Raji (cell line): Measurements from ENCODE around the gene IL17A.

ENCODE experiments used
- POLR2A ChIP-seq: IDR thresholded peaks from 2 replicates; pipeline ENCODE4 v1.6.1; 2011; ENCODE audit warnings: low read depth, low read length, control low read depth; ENCODE audit not compliant: insufficient read depth

The IL17A gene

DNA sequence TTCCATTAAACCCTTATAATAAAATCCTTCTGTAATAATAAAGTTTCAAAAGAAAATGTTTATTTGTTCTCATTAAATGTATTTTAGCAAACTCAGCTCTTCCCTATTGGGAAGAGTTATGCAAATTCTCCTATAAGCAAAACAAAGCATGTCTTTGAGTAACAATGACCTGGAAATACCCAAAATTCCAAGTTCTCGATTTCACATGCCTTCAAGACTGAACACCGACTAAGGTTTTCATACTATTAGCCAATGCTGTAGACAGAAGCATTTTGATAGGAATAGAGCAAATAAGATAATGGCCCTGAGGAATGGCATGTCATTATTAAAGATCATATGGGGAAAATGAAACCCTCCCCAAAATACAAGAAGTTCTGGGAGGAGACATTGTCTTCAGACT lies 3.8 kb downstream of the IL17A start:
- no peak for TF ChIP-seq POLR2A

DNA sequence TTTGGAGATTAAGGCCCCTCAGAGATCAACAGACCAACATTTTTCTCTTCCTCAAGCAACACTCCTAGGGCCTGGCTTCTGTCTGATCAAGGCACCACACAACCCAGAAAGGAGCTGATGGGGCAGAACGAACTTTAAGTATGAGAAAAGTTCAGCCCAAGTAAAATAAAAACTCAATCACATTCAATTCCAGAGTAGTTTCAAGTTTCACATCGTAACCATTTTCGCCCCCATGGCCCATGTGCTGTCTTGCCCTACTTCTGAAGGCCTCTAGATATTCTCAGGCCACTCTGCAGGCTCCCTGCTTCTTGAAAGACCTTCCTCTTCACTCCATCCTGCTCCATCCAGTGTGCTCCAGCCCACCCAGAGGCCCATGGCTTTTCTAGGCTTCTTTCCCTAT lies 4.2 kb downstream of the IL17A start:
- TF ChIP-seq POLR2A, result no peak

DNA sequence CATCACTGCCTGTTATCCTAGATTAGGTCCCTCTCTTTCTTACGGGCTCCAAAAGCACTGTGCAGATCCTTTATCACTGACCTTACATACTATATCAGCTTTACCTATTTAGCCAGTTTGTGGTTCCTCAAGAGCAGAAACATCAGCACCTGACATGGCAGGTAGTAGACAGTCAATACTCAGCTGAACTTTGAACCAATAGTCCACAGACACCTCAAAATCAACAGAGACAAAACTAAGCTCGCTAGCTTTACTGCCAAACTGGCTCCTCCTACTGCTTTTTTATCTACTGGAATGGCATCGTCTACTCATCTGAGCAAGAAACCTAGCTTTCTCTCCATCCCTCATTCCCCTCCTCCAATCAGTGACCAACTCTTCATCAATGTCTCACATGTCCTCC lies 5.6 kb downstream of the IL17A start:
- TF ChIP-seq POLR2A, result no peak

DNA sequence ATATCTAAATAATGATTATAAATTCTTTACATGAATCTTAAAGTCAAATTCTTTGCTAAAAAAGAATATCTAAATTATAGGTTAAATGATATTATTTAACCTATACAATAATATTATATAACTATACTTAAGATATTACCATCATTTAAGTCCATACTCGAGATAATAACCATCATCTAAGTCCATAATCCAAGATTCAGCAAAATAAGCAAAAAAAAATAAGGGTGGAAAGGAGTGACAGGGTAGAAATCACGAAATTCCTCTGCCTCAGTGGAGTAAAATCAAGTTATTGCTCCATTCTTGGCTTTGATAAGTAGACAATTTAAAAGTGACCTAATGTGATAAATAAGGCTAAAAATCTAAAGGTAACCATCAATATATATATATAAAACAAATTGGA lies 9.7 kb downstream of the IL17A start:
- TF ChIP-seq POLR2A, result no peak

DNA sequence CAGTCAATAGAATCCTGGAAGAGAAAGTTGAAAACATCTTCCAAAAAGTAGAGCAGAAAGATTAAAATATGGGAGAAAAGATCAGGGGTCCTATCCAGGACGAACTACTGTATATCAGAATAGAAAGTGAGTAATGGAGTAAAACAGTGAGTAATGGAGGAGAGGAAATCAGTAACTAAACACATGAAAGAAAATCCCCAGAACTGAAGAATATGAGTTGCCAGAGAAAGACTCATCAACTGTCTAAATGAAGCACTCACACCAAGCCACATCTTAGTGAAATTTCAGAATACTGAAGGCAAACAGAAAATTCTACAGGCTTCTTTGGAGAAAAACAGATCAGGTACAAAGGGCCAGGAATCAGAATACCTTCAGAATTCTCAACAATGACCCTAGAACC lies 14.9 kb downstream of the IL17A start:
- no peak for TF ChIP-seq POLR2A

DNA sequence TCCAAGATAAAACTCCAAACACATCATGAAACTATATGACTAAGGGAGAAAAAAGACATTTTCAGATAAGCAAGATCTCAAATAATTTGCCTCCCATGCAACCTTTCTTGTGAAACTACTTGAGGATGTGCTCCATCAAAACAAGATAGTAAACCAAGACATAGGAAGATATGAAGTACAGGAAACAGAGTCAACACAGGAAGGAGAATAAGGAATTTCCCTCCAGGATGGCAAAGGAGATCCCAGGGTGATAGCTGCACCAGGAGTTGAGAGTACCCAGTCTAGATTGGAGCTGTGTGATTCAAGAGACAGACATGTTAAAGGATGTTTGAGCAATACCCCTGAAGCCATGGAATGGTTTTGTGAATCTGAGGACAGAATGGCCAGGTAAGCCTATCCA lies 15.3 kb downstream of the IL17A start:
- no peak for TF ChIP-seq POLR2A

DNA sequence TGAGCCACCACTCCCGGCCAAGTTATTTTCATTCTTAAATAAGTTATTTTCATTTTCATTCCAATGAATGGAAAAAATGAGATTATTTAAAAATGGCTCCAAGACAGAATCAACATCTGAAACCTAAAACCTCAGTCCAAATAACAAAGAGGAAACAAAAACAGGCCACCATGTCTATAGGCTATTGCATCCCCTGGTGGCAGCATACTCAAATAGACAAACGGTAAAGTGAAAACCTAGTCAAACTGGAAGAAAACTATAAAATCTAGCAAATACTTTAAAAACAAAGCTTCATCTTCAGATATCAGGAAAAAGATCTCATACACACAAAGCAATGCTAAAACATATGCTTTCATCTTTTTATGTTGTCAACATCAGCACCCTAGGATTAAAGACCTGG lies 20.9 kb downstream of the IL17A start:
- TF ChIP-seq POLR2A, result no peak

DNA sequence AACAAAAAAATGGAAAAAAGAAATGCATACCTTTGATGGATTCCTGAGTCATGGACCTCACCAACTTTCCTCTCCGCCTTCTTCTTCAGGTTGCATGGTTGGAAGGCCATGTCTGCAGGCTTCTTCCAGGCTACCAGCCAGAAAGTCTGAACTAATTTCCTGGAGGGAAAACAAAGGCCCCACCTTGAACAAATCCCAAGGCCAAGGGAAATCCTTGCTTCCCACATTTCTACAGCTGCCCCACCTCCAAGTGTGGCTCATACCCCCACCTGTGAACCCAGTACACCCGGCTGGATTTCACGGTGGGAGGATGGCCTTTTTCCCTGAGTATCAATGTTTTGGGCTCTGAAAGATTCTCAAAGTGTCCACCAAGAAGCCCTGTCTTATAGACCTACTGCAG lies 22.4 kb downstream of the IL17A start:
- no peak for TF ChIP-seq POLR2A

DNA sequence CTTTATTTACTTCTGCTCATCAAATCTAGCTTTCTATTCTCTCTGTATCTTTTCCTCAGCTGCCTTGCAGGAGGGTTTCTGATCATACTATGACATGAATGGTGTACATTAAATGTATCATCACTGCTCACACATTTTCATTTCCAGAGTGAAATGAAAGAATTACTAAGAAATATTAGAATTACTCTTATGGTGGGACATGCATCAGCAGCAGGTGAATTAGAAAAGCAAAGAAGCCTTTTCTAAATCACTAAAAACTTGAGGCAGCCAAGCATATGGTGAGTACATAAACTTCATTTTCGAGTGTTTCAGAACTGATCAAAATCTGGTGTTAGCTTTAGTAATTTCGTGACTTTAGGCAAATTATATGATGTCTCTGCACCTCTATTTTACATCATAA lies 23.6 kb downstream of the IL17A start:
- TF ChIP-seq POLR2A, result no peak

DNA sequence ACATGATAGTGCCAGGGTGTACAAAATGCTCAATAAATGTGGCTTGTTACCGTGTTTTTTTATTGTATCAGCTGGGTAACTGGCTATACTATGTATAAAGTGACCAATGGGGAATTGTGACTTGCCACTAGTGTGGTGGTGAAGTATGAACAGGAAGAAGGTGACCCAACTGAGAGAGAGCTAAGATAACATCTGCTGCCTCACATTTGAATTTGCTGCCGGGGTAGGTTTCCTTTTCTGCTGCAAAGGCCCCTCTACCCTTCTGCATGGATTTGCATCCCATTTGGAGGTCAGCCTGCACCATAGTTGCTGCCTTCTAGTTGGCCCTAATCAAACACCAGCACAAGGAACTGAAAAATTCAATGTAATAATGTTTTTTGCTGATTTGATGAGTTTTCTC lies 24.1 kb downstream of the IL17A start:
- no peak for TF ChIP-seq POLR2A

DNA sequence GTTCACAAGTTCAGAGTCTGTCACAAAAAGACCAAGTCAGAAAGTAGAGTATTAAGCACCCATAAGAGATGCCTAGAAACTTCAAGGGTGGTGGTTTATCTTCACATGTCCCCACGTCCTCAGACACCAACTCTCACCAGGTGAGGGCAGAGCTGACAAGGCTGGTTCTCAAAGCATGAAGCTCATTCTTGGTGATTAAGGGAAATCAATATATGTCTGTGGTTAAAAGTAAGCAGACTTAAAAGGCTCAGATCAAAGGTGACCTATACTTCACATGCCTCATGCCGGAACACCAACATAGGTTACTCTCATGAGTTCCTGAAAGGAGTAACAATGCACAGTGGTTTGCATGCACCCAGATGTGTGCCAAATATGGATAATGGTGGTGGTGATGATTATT lies 27.0 kb downstream of the IL17A start:
- TF ChIP-seq POLR2A, result no peak

DNA sequence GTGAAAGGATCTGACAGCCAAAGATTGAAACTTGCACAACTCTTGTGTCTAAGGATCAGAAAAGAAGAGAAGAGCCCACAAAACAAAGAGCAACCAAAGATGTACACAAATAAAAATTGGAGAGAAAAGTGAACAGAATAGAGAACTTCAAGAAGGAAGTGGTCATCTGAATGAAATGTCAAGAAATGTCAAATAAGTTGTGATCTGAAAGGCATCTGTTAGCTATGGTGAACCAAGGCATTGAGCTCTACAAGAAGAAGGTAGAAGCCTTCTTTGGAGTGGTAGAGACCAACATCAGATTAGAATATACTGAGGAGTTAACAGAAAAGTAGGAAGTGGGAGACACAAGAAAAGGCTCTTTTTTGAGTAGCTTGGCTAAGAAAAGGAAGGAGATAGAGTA lies 29.6 kb downstream of the IL17A start:
- no peak for TF ChIP-seq POLR2A

DNA sequence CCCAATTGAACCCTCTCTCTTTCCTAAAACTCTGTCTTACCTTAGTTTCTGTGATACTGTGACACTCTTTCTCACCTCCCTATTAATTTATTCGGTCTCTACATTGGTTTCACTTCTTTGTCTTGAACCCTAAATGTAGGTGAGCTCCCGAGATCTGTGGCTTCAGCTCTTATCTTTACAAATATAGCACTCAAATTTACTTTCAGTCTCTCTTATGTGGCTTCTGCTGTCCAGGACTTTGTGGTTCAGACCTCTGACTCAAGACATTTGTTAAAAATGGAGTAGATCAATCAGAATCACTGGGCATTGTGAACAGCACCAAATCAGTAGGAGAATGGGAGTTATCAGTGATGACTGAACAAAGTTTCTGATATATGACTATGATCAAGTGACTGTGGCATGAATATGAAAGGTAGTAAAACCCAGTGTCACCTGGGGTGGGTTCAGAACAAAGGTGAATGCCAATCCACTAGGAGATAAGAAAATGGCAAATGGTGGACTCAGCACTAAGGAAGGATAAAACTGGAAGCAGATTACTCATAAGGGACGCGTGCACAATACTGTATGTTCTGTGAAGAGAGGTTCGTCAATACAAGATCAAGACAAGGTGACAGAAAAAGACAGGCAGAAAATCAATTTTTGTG lies 30.9 kb downstream of the IL17A start:
- no peak for TF ChIP-seq POLR2A

DNA sequence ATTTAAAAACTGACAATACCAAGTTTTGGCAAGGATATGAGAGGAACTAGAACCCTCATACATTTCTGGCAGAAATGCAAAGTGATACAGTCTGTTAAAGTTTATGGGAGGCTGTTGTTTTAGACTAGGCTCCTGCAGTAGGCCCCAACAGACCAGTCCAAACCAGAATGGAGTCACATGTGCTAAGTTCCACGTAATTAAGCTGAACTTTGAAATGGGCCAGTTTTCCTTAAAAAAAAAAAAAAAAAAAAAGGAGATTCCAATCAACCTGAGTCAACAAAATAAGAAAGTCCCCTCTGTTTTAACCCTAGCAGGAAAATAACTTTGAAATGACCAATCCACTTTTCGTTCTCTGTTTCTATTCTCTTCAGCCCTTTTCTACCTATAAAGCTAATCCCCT lies 31.6 kb downstream of the IL17A start:
- no peak for TF ChIP-seq POLR2A

DNA sequence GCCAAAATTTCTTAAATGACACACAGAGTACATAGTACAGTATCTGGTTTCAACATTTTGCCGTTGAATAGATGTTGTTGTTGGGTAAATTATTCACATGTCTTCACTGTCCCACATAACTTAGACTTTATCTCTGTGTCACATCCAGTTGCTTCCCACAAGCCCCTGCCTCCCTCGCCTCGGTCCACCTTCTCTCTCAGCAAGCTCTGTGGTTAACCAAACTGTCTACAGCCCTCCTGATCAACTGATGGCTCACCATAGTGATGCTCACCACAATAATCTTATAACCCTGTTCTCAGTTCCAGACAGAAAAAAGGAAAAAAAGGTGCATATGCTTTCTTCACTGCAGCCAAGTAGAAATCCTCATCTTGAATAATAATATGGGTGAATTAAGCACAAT lies 35.1 kb downstream of the IL17A start:
- TF ChIP-seq POLR2A, result no peak

DNA sequence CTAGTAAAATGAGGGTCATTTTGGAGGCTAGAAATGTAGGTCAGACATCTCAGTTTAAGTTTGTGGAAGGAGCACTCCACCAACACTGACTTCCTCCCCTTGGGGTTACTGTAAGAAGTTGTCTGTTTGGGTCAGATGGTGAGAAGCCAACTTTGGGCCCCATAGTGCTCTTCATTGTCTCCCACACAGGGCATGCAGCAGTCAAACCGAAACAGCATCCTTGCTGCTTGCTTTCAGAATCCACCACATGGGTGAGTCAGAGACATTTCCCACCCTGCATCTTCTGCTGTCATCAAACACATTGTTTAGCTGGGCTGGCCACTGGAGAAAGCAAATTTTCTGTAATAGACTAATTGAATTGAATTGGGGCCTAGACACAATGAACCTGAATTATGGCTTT lies 41.3 kb downstream of the IL17A start:
- no peak for TF ChIP-seq POLR2A

DNA sequence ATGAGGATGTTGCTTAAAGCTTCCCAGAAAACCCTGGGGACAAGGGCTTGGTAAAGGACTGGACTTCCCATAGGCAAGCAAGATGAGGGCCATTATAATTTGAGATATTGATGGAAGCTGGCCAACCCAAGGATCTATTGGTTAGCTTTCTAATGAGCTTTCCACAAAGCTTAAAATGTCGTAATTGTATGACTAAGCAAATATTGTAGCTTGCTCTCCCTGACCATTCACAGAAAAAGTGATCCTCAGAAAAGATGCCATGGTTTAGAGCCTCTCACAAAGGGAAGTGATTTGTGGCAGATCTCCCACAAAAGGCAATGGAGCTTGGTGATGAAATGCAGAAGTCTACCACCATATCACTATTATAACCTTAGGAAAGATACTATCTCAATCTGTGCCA lies 44.5 kb downstream of the IL17A start:
- TF ChIP-seq POLR2A, result no peak

DNA sequence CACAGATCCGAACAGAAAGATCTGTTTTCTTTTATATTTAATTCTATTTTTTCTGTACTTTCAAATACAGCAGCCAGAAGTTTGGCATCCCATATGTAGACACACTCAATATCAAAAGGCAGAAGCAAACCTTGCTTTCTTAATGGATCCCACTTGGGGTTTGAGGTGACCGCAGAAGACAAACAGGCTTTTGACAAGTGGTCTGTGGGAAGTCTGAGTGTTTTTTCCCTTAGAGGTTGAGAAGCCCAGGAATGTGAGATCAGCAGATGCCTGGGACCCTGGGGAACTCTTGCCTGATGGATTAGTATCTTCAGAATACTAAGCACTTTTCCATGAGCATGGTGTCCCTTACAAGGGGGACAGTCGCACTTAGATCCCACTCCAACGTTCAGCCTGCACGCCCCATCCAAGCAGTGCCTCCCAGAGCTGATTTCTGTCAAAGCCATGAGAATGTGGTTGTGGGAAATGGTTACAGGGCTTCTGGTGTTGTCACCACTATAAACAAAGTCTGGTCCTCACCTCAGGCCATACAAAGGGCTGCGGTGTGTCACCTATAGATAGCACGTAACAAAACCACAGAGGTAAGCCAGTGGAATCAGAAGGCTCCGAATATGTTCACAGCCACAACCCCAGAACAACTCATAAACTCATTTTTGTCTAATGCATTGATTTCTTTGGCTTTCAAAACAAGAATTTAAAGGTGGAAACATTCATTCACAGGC lies 45.4 kb downstream of the IL17A start:
- TF ChIP-seq POLR2A, result no peak

DNA sequence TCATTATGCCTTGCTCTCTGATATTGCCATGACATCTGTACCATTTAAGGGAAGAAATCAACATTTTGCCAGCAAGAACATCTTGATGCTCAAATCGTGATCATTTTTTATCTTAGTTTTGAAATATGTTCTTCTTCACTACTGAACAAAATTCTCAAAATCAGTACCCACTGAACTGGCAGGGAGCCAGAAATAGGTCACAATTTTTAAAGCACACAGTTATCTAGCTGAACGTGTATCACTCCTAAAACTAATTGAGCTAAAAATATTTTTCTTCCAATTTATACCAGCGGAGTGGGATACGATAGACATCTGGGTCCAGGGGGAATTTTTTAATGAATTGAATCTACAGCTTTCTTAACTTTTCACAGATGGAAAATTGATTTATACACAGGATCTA lies 46.8 kb downstream of the IL17A start:
- no peak for TF ChIP-seq POLR2A
